ENCODE data around the gene ADAP1. TPM values are rescaled to one million over a fixed set of nuclear protein-coding genes. Genes with fewer than 3 reads are reported as not detected.

The ADAP1 gene
- total and polyA plus RNA-seq, 2 of the 8 experiments (the other 6 are each of a cell fraction or from before 2014, with no cell fraction given) = 5.8 to 6.1 TPM

DNA sequence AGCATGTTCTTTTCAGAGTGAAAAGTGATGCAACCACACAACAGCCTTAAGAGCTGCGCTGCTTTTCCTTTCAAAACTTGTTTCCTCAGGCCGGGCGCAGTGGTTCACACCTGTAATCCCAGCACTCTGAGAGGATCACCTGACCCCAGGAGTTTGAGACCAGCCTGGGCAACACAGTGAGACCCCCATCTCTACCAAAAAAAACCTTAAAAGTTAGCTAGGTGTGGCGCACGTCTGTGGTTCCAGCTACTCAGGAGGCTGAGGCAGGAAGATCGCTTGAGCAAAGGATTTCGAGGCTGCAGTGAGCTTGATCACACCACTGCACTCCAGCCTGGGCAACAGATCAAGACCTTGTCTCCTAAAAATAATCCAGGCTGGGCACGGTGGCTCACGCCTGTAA, 18.8 kb upstream of the ADAP1 start:
- 94% methylated on average over 9 of the region's 9 CpGs; no CpG with 5 or more reads in 1 of the 2 experiments for WGBS, 2 experiments (ENCODE audit: extremely low coverage in 1 of 2, insufficient coverage in 1 of 2, insufficient read length in 1 of 2, insufficient replicate concordance in 2 of 2, low coverage in 1 of 2, low lambda C conversion rate in 2 of 2, missing lambda C conversion rate in 1 of 2)

More for the DNA sequence above, 18.8 kb upstream of the ADAP1 start:
- Histone ChIP-seq H2BK12ac (ENCODE audit: low read depth, low read length) (no peak overlapping the region), H4K91ac (replicated peaks; ENCODE audit: insufficient read length, low read length) (no peak overlapping the region), H3K23ac (ENCODE audit: insufficient read length) (no peak overlapping the region), H3K56ac (replicated peaks; ENCODE audit: insufficient read length, low read depth, low read length) (no peak overlapping the region), H4K20me1 (replicated peaks in 1 of 2; ENCODE audit: control insufficient read depth in 1 of 2, insufficient read depth in 2 of 2, low read length in 2 of 2) (peaks cover 0 to 16% of the 10 kb centered on the region in 2 experiments), H3K14ac (ENCODE audit: insufficient read length) (no peak overlapping the region), H3K79me2 (ENCODE audit: control insufficient read depth in 1 of 2, insufficient read depth in 2 of 2, low read length in 2 of 2) (peaks cover 4 to 25% of the 10 kb centered on the region in 2 experiments; a peak in 3 of 4 replicates), H2AK5ac (ENCODE audit: low read depth, low read length) (no peak overlapping the region), H3K4me2 (ENCODE audit: insufficient read depth in 1 of 2, low read depth in 2 of 2, low read length in 2 of 2) (no peak overlapping the region), H4K8ac (ENCODE audit: extremely low read depth, insufficient read depth, low read length) (no peak overlapping the region), H3K27me3 (replicated peaks in 1 of 4; ENCODE audit: control insufficient read depth in 3 of 4, extremely low read depth in 1 of 4, insufficient read depth in 3 of 4, low read length in 3 of 4) (no peaks in the 10 kb centered on the region), H2AFZ (ENCODE audit: low read length) (no peak overlapping the region), H2BK20ac (ENCODE audit: low read length) (no peak overlapping the region), H3K4ac (replicated peaks; ENCODE audit: insufficient read length, low read depth, low read length) (no peak overlapping the region), H3K9me3 (ENCODE audit: insufficient read depth in 2 of 2, low read depth in 1 of 2, low read length in 1 of 2) (no peaks in the 10 kb centered on the region), H2BK120ac (replicated peaks; ENCODE audit: low read depth, low read length) (no peak overlapping the region), H3K36me3 (ENCODE audit: control insufficient read depth in 2 of 4, insufficient read depth in 4 of 4, low read length in 3 of 4) (peaks cover 7 to 32% (median 13%) of the 10 kb centered on the region in 4 experiments), H3K18ac (ENCODE audit: extremely low read depth, low read length) (no peak overlapping the region), H2BK15ac (ENCODE audit: low read length) (no peak overlapping the region), H2BK5ac (ENCODE audit: low read depth, low read length) (no peak overlapping the region), H3K79me1 (ENCODE audit: low read depth, low read length) (peaks cover 5% of the 10 kb centered on the region), H3K4me1 (replicated peaks in 1 of 4; ENCODE audit: control insufficient read depth in 3 of 4, insufficient read depth in 4 of 4, low read length in 3 of 4) (peaks cover 0 to 2% (median under 1%) of the 10 kb centered on the region in 4 experiments; a peak in 3 of 7 replicates), H3K9ac (replicated peaks in 1 of 4; ENCODE audit: extremely low read depth in 1 of 4, low read depth in 3 of 4, low read length in 3 of 4) (no peak overlapping the region), H4K5ac (ENCODE audit: insufficient read length, low read depth, low read length) (no peak overlapping the region), H3K27ac (ENCODE audit: low read depth, low read length) (no peak overlapping the region), H3K23me2 (ENCODE audit: low read depth, low read length) (peaks cover 3% of the 10 kb centered on the region; the same call in 1 of the 2 replicates), H3K4me3 (ENCODE audit: extremely low read depth in 1 of 4, insufficient read depth in 2 of 4, low read depth in 3 of 4, low read length in 4 of 4) (no peak overlapping the region)
- ChIA-PET CTCF (ENCODE audit: partially characterized antibody) (interaction anchor here (0.6 to 2.8 kb wide), 12 partner anchors 8 to 1132 kb away, joined by 3 to 22 read pairs (median 4); no protein-coding TSS in a partner anchor), POLR2A (ENCODE audit: partially characterized antibody) (interaction anchor here (0.8 to 3.6 kb wide), 6 partner anchors 11 to 70 kb away, joined by 3 to 12 read pairs (median 4); no protein-coding TSS in a partner anchor)
- TF ChIP-seq ATF3 (IDR thresholded peaks at IDR 0.05; ENCODE audit: insufficient read depth, low read depth, low read length) (no peak), NANOG (IDR thresholded peaks at IDR 0.05; ENCODE audit: insufficient read depth, low read depth, low read length, poor library complexity, severe bottlenecking) (no peak), MAX (IDR thresholded peaks at IDR 0.05) (no peak), RNF2 (IDR thresholded peaks at IDR 0.05; ENCODE audit: borderline replicate concordance, low read depth, low read length, missing control alignments, poor library complexity, severe bottlenecking) (no peak), YY1 (IDR thresholded peaks at IDR 0.05; ENCODE audit: low read depth, low read length) (no peak)
- no peak for FAIRE-seq
- no peak for DNase-seq (ENCODE audit: low read depth in 1 of 2, low spot score in 2 of 2)
